GM18517 (cell line): Measurements from ENCODE around the gene CD74.

Experiments
- ATAC-seq: cut with Tn5 transposase; IDR thresholded peaks from one replicate; pipeline ENCODE4 v1.9.1; 2021; ENCODE audit warnings: mild to moderate bottlenecking, moderate library complexity; ENCODE audit not compliant: unreplicated experiment

Gene CD74

GRCh38 chr5:150410524-150411244, 2.0 kb downstream of the CD74 start:
- ATAC-seq = no peak

- no peak for ATAC-seq
Observed at GRCh38 chr5:150409638-150410523, 2.8 kb downstream of the CD74 start.

- no peak for ATAC-seq
Observed at GRCh38 chr5:150408231-150408943, 4.3 kb downstream of the CD74 start.

DNA sequence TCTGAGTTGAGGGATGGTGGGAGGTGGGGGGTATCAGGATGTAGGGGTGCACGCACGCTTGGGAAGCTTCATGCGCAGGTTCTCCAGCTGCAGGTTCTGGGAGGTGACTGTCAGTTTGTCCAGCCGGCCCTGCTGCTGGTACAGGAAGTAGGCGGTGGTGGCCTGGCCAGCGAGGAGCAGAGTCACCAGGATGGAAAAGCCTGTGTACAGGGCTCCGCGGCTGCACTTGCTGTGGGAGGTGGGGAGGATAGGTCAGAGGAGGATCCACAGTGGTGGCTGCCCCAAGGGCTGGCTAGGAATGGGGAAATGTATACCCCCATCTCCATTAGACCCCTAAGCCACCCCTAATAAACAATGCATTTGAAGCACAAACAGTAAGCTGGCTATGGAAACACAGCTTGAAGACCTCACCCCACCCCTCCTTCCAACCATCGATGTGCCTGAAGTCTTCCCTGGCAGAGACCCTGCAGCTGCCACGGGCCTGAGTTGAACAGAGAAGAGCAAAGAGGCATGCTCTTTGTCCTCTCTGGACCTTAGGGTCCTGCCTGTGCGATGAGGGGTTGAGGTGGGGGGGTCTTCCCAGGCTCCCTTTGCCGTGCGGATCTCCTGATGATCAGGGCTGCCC, 5.5 kb downstream of the CD74 start:
- ATAC-seq = no peak

- no peak for ATAC-seq
Observed at GRCh38 chr5:150406723-150407095, 6.0 kb downstream of the CD74 start.

DNA sequence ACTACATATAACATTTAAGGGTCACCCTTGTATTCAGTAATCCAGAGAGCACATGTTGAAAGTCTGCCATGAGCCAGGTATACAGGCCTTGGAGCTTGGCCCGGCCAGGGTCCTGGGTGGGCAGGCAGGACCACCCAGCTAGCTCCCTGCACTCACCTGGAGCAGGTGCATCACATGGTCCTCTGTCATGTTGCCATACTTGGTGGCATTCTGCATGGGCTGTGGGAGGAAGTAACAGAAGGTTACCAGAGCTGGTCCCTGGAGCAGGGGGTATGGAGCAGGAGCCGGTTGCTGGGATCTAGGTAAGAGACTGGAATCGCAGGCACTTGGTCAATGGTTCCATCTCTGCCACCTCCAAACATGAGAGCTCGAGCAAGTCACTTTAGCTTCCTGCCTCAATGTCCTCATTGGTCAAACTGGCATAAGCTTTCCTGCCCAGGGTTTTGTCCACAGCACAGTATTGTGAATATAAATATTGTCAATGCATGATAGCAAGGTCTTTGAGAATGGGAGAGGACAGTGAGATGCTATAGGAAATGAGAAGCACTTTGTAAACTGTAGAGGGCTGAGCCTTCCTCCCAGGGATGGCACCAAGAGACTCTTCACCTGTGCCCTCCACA, 6.5 kb downstream of the CD74 start:
- no peak for ATAC-seq

- ATAC-seq = no peak
Observed at GRCh38 chr5:150404941-150405816, 7.5 kb downstream of the CD74 start.

- ATAC-seq = no peak
Observed at GRCh38 chr5:150404535-150404934, 8.2 kb downstream of the CD74 start.

DNA sequence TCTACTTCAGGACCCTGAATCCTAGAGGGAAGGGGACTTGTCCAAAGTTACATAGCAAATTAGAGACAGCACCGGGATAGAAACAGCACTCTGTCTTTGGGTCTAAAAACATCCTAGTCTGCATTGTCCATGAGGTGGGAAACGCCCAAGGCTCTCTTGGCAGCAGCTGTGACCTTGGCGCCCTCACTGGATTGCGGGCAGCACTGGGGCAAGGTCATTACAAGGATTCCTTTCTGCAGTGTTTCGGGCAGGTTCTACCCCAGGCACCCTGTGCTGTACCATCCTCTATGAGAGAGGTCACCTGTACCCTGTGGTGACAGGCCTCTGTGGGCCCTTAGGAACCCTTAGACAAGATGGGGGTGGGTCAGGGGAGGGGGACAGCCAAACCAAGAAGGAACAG, 8.6 kb downstream of the CD74 start:
- ATAC-seq = no peak

DNA sequence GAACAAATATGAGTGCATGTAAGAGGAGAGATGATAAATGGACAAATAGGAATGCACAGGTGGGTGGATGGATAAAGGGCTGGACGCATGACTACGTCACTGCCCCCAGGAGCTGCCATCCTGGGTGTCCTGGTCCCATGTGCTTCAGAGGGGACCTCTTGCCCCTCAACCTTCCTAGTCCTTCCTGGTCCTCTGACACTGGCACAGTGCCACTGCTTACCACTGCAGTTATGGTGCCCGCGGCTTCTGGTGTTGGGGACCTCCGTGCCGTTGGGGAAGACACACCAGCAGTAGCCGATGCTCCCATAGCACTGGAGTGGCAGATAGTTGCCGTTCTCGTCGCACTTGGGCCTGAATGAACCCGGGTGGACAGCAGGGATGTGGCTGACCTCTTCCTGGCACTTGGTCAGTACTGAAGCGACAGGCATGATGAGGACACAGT, 9.8 kb downstream of the CD74 start:
- ATAC-seq = no peak

DNA sequence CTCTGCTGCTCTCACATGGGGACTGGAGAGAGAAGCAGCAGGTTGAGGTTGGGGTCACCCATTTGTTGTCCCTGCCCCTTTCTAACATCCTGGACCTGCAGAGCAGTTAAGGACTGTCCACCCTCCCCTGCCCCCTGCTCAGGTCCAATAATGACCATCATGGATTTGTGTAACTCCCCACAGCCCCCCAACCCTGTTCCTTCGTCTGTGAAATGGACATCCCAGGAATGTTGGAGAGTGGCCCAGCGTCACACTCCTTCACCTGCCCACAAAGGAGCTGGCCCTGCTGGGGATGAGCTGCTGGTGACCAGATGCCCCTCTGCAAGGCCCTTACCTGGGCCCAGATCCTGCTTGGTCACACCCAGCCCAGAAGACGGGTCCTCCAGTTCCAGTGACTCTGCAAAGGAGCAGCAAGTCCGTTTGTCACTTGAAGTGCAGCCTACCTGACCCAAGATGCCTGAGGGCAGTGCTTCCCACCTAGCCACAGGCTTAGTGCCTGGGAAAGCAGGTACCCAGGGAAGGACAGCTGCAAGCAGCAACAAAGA, 10.4 kb downstream of the CD74 start:
- ATAC-seq = no peak

DNA sequence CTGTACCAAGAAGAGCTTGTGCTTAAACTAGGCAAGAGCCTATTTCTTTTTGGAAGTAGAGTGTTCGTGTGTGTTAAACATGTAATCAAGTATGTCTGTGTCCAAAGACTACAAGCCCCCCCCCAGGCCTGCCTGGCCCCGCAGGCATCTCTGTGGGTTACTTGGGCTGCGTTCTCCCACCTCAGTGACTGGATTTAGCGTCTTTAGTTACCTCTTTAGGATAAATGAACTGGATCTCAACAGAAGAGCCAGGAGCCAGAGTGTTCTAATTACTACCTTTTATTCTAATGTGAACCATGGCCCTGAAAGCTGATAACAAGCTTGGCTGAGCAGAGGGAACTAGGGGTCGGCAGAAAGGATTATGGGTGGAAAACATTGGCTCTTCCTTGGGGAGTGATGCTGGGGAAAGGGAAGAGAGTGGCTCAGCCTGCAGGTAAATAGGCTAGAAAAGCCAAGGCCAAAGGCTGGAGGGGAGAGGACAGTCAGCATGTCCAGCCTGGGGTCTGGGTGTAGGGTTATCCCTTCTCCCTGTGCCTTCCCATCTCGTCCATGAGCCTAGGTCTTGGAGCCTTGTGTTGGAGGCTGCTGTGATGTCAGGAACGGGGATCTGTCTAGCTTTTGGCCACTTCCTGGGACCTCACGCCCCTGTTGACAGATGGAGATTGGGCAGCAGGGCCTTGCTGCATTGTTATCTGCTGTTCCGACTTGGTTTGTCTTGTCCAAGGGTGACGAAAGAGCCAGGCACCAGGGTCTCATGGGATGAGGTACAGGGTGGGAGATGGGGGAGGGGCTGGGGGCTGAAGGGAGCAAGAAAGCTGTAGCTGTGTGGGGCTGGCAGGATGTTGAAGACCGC, 11.1 kb downstream of the CD74 start:
- ATAC-seq = no peak

- ATAC-seq = no peak
Observed at GRCh38 chr5:150401076-150401375, 11.7 kb downstream of the CD74 start.

- ATAC-seq = no peak
Observed at GRCh38 chr5:150400316-150401075, 12.2 kb downstream of the CD74 start.

DNA sequence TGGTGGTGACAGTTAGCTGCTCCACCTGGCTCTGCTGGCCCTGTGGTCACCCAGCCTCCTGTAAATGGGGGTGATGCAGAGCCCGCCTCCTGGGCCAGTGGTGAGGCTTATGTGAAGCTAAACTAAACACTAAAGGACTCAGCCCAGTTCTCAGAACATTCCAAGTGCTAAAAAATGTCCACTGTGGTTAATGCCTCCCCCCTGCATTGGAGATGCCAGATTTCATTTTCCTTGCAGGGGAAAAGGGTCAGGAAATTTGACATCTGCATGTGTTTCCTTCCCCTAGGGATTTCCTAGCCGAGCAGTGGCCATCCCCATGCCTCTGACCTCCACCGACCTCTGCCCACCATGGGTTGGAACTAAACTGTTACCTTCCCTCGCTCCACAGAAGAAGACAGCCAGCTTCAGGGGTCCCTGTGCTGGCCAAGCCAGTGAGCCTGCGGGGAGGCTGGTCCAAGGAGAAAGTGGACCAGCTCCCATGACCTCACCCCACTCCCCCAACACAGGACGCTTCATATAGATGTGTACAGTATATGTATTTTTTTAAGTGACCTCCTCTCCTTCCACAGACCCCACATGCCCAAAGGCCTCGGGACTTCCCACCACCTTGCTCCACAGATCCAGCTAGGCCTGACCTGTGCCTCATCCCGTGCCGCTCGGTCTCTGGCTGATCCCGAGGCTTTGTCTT, 13.0 kb downstream of the CD74 start:
- no peak for ATAC-seq

GRCh38 chr5:150398722-150399523, 13.8 kb downstream of the CD74 start:
- peak; percentile 56 for ATAC-seq
